ENCODE results near the gene CFAP20DC. TPM values are rescaled to one million over a fixed set of nuclear protein-coding genes. Genes with fewer than 3 reads are reported as not detected.

CFAP20DC gene
- total and polyA plus RNA-seq, 2 of the 8 experiments (the other 6 are each of a cell fraction or from before 2014, with no cell fraction given) = 2.2 to 2.8 TPM

GRCh38 chr3:58724336-58724735 is 325.5 kb downstream of the CFAP20DC start (continued):
- TF ChIP-seq CHD7 (IDR thresholded peaks at IDR 0.05; ENCODE audit: insufficient replicate concordance, low read length) (no peak), GABPA (IDR thresholded peaks at IDR 0.05; ENCODE audit: borderline replicate concordance, insufficient read depth, low read length) (no peak), EZH2 (IDR thresholded peaks at IDR 0.05; ENCODE audit: low read depth, low read length, severe bottlenecking) (no peak), TEAD4 (IDR thresholded peaks at IDR 0.05; ENCODE audit: low read depth, low read length) (no peak)

Measured in H1 (cell line).